Endothelial cell of umbilical vein (primary cell): ENCODE data around the gene EEF1G. TPM values are rescaled to one million over a fixed set of nuclear protein-coding genes. Genes with fewer than 3 reads are reported as not detected.

ENCODE experiments used
- BruUV-seq: library from RNA; stranded (reverse); fragments of 400-500 nt; replicated peaks from 2 replicates; lab custom pipeline; 2021; lab: Mats Ljungman, UMichigan
- CTCF ChIA-PET: fragments of 300-600, 350-600 bp; sonication (Branson Sonifier 250); formaldehyde crosslinking; loops from one replicate; lab custom pipeline; 2021; ENCODE audit warnings: antibody characterized with exemption, inconsistent platforms; lab: Charles Lee
- POLR2A ChIA-PET: fragments of 300-600, 350-600 bp; sonication (Branson Sonifier 250); formaldehyde crosslinking; loops from one replicate; lab custom pipeline; 2021; ENCODE audit warnings: antibody characterized with exemption, inconsistent platforms; lab: Charles Lee
- DNase-seq: peaks from one replicate; pipeline ENCODE4 v3.0.0-alpha.2; 2011; ENCODE audit warnings: low read depth, low spot score
- FAIRE-seq: peaks from 2 replicates; lab custom pipeline; 2011; peaks lifted over from hg19 to GRCh38; lab: Jason Lieb, UNC
- H2AFZ ChIP-seq: 2 replicates; pipeline ENCODE4 v1.6.0; 2012; ENCODE audit warnings: low read depth, low read length, control low read depth, inconsistent platforms
- H3K27ac ChIP-seq: 2 replicates; pipeline ENCODE4 v1.5.1; 2011; ENCODE audit warnings: low read depth, mild to moderate bottlenecking, control low read depth, low read length, moderate library complexity; ENCODE audit not compliant: insufficient read depth
- H3K27me3 ChIP-seq, 2 experiments: 2 replicates each; pipeline versions ENCODE4 v1.6.0 to v1.6.1; 2011; ENCODE audit warnings: low read length in 2 of 2, mixed read lengths in 1 of 2; ENCODE audit not compliant: control insufficient read depth in 2 of 2, insufficient read depth in 2 of 2
- H3K36me3 ChIP-seq, 2 experiments: 2 replicates in 1 of 2; 3 replicates in 1 of 2; pipeline ENCODE4 v1.5.1; 2011; ENCODE audit warnings: low read length in 2 of 2, mild to moderate bottlenecking in 1 of 2, moderate library complexity in 1 of 2; ENCODE audit not compliant: control insufficient read depth in 2 of 2, insufficient read depth in 2 of 2; ENCODE audit errors: extremely low read depth in 1 of 2
- H3K4me1 ChIP-seq: 3 replicates; pipeline ENCODE4 v1.5.1; 2011; ENCODE audit warnings: mild to moderate bottlenecking, low read length; ENCODE audit not compliant: control insufficient read depth, insufficient read depth; ENCODE audit errors: extremely low read depth
- H3K4me2 ChIP-seq: 2 replicates; pipeline ENCODE4 v1.6.1; 2011; ENCODE audit warnings: low read length, control low read depth, mixed read lengths; ENCODE audit not compliant: insufficient read depth
- H3K4me3 ChIP-seq, 3 experiments: fragments of 200-600 bp in 1 of 3; sonication (generic), shearing (Covaris generic) in 1 of 3; replicated peaks in 1 of 3; 2 replicates each; pipeline ENCODE4 v1.5.1; 2011 to 2016; ENCODE audit warnings: control low read depth in 3 of 3, low read length in 3 of 3, mild to moderate bottlenecking in 2 of 3, inconsistent platforms in 1 of 3, low read depth in 1 of 3, moderate library complexity in 1 of 3; ENCODE audit not compliant: insufficient read depth in 1 of 3
- H3K79me2 ChIP-seq: 2 replicates; pipeline ENCODE4 v1.6.0; 2012; ENCODE audit warnings: low read length, inconsistent platforms; ENCODE audit not compliant: control insufficient read depth, insufficient read depth
- H3K9ac ChIP-seq: replicated peaks from 2 replicates; pipeline ENCODE3; 2011; ENCODE audit warnings: low read length, control low read depth; ENCODE audit not compliant: insufficient read depth; ENCODE audit errors: extremely low read depth
- H3K9me1 ChIP-seq: replicated peaks from 3 replicates; pipeline ENCODE4 v1.6.0; 2011; ENCODE audit warnings: mild to moderate bottlenecking, low read length; ENCODE audit not compliant: control insufficient read depth, insufficient read depth; ENCODE audit errors: extremely low read depth
- H3K9me3 ChIP-seq: replicated peaks from 2 replicates; pipeline ENCODE4 v1.5.1; 2012; ENCODE audit warnings: low read length, inconsistent platforms; ENCODE audit not compliant: control insufficient read depth, insufficient read depth
- H4K20me1 ChIP-seq: replicated peaks from 2 replicates; pipeline ENCODE3; 2011; ENCODE audit warnings: mild to moderate bottlenecking, low read length; ENCODE audit not compliant: control insufficient read depth, insufficient read depth; ENCODE audit errors: extremely low read depth
- CTCF ChIP-seq, 2 donors: IDR thresholded peaks; 1 replicate in 1 of 2; 2 replicates in 1 of 2; pipeline ENCODE4 v1.5.1; 2011; ENCODE audit warnings: low read length in 2 of 2, mild to moderate bottlenecking in 2 of 2, moderate library complexity in 2 of 2, control low read depth in 1 of 2, inconsistent platforms in 1 of 2, low read depth in 1 of 2; ENCODE audit not compliant: insufficient read depth in 1 of 2; ENCODE audit errors: extremely low read depth in 1 of 2
- EZH2 ChIP-seq: IDR thresholded peaks from 2 replicates; pipeline ENCODE4 v1.6.1; 2012; ENCODE audit warnings: borderline replicate concordance, low read depth, mild to moderate bottlenecking, moderate library complexity, low read length, inconsistent platforms; ENCODE audit not compliant: severe bottlenecking
- FOS ChIP-seq: IDR thresholded peaks from 2 replicates; pipeline ENCODE4 v1.6.1; 2011; ENCODE audit warnings: mild to moderate bottlenecking, low read length, moderate library complexity, borderline replicate concordance; ENCODE audit not compliant: insufficient read depth
- GATA2 ChIP-seq: IDR thresholded peaks from 2 replicates; pipeline ENCODE4 v1.7.0; 2011; ENCODE audit warnings: low read depth, mild to moderate bottlenecking, moderate library complexity, mixed read lengths, low read length; ENCODE audit not compliant: insufficient read length, insufficient read depth
- MYC ChIP-seq: IDR thresholded peaks from one replicate; pipeline ENCODE4 v1.6.1; 2011; ENCODE audit warnings: mild to moderate bottlenecking, low read depth, low read length
- POLR2A ChIP-seq: IDR thresholded peaks from 2 replicates; pipeline ENCODE4 v1.6.1; 2012; ENCODE audit warnings: low read depth, mild to moderate bottlenecking, control low read depth, low read length
- POLR2AphosphoS5 ChIP-seq: IDR thresholded peaks from 2 replicates; pipeline ENCODE4 v1.6.1; 2012; ENCODE audit warnings: low read depth, mild to moderate bottlenecking, control low read depth, low read length, moderate library complexity; ENCODE audit not compliant: insufficient read depth
- dilution Hi-C: fragments of 300-500 bp; cut with MboI; formaldehyde crosslinking; loops from one replicate; pipeline ENCODE4 v1.15.0; 2019; ENCODE audit warnings: low sequenced_read_pairs; ENCODE audit not compliant: extremely low pct_ligation_motif_present
- intact Hi-C: fragments of 100-400 bp; cut with micrococcal nuclease; formaldehyde crosslinking; loops from one replicate; pipeline ENCODE4 v1.10.0; 2022
- polyA plus RNA-seq, 4 experiments: library from polyadenylated mRNA; depleted of rRNA in 3 of 4; stranded (reverse) in 3 of 4; unstranded in 1 of 4; fragments of >200 nt; gene quantifications; 2 replicates each; pipeline versions ENCODE4 v1.2.1 to v1.2.3, GENCODE V29; 2011 to 2012; ENCODE audit warnings: missing spikeins in 1 of 4
- total RNA-seq: library from RNA; stranded (reverse); gene quantifications from 2 replicates; pipeline ENCODE4 v1.2.3, GENCODE V29; 2021

The EEF1G gene
- total and polyA plus RNA-seq, 2 donors (not counting 3 experiments of a cell fraction or from before 2014, with no cell fraction given), result 1,341 to 2,133 TPM

GRCh38 chr11:62546244-62546928 lies 27.3 kb downstream of the EEF1G start, which contains the start of gene AHNAK:
Gene AHNAK (minus strand): TSS chr11:62546806. CDS start chr11:62536098, 10,708 bp downstream.
- peak within 1 kb of the TSS; percentile 32 for H2AFZ ChIP-seq
- peaks cover 52% of the 10 kb centered on the region for H3K79me2 ChIP-seq
- peak within 1 kb of the TSS; percentile 44 for H3K27ac ChIP-seq
- H3K9me3 ChIP-seq, result no peaks in the 10 kb centered on the region
- H3K4me3 ChIP-seq, result peak within 1 kb of the TSS; percentile 53 to 82 (median 55)
- H3K9me1 ChIP-seq, result no peaks in the 10 kb centered on the region
- DNase-seq, result peak; percentile 56
- ChIA-PET CTCF (interaction anchor here (0.6 to 11.0 kb wide), 6 partner anchors 12 to 153 kb away, joined by 3 to 376 read pairs (median 6); partner anchors contain the start of genes B3GAT3 and TUT1), POLR2A (interaction anchor here (0.6 to 1.4 kb wide), 4 partner anchors 9 to 119 kb away, joined by 3 to 5 read pairs (median 4); partner anchors contain the start of genes C11orf98 and CSKMT)
- intact Hi-C loops (loop anchor here (1.0 kb wide), 1 partner anchor 10 kb away; no protein-coding TSS in a partner anchor), dilution Hi-C loops (no loop called here)
- peaks cover 50% of the 10 kb centered on the region for H3K4me1 ChIP-seq
- H3K36me3 ChIP-seq, result no peaks in the 10 kb centered on the region
- H3K9ac ChIP-seq, result peak within 1 kb of the TSS; percentile 73
- no peaks in the 10 kb centered on the region for H4K20me1 ChIP-seq
- BruUV-seq, result TSS peak; percentile 45
- H3K27me3 ChIP-seq, result no peaks in the 10 kb centered on the region
- peak; percentile 71 for FAIRE-seq
- H3K4me2 ChIP-seq, result peak within 1 kb of the TSS; percentile 67
- TF ChIP-seq GATA2 (no peak), POLR2AphosphoS5 (peak; percentile 98), POLR2A (peak; percentile 97)

DNA sequence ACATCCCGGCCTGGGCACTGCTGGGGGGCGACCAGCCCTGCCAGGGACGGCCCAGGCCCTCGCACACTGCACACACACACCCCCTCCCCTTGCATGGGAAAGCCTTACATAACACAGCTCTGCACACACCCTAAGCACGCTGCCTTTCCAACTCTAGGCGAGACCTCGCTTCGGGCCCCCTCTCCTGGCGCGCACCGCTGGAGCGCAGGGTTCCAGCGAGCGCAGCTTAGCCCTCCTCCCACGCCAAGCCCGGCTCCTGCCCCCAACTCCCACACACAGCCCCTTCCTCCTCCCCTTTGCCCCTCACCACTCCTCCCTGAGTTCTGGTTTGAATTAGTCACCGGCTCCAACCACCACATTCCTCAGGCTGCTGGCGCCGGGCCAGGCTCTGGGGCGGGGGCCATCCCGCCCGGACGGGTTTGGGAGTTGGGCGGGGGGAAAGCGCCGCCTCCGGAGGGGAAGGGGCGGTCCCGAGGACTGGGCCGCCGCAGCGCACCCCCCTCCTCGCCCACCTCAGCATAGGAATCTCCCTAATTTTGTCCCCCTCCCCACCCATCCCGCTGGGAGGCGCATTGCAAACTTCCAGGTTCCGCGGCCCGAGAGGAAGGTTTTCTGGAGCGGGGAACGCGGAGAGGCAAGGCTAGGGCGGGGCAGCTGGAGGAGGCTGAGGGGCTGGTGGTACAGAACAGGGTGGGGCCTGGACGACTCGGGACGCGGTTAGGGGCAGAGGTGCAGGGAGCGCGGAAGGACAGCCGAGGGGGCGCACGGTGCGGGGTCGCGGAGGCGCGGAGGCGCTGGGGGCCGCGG lies 28.1 kb downstream of the EEF1G start:
- Histone ChIP-seq H3K4me3 (peak overlapping the region; percentile 53 to 82 (median 55)), H3K9me1 (no peaks in the 10 kb centered on the region), H3K27me3 (no peaks in the 10 kb centered on the region), H3K79me2 (peaks cover 59% of the 10 kb centered on the region), H3K9ac (peak overlapping the region; percentile 73), H2AFZ (peak overlapping the region; percentile 4), H3K4me1 (peaks cover 57% of the 10 kb centered on the region), H3K27ac (peak overlapping the region; percentile 44), H4K20me1 (no peaks in the 10 kb centered on the region), H3K4me2 (peak overlapping the region; percentile 48), H3K36me3 (no peaks in the 10 kb centered on the region), H3K9me3 (no peaks in the 10 kb centered on the region)
- no TSS peak for BruUV-seq
- CTCF ChIA-PET, result interaction anchor here (1.7 to 11.2 kb wide), 4 partner anchors 13 to 151 kb away, joined by 5 to 377 read pairs (median 249); partner anchors contain the start of gene TUT1
- FAIRE-seq (peak; percentile 95), DNase-seq (peak; percentile 88)
- no peak for TF ChIP-seq MYC
- peak in 1 of 2 donors; percentile 18 for TF ChIP-seq CTCF (IDR thresholded peaks at IDR 0.05; ENCODE audit: extremely low read depth in 1 of 2, insufficient read depth in 1 of 2, low read depth in 1 of 2, low read length in 2 of 2)
- TF ChIP-seq FOS, result peak; percentile 53
- no peak for TF ChIP-seq EZH2
- TF ChIP-seq POLR2AphosphoS5, result peak; percentile 68
- dilution Hi-C loops (no loop called here), intact Hi-C loops (loop anchor here (1.0 to 2.0 kb wide), 4 partner anchors 8 to 37 kb away; no protein-coding TSS in a partner anchor)
- POLR2A ChIA-PET, result interaction anchor here (1.0 to 1.4 kb wide), 2 partner anchors 119 to 121 kb away, joined by 3 to 4 read pairs; partner anchors contain the start of genes C11orf98 and CSKMT
